ENCODE measurements around the gene MYEOV.

The MYEOV gene

GRCh38 chr11:69319255-69320106, 25.5 kb downstream of the MYEOV start:
- no peak for DNase-seq

GRCh38 chr11:69320326-69320725, 26.4 kb downstream of the MYEOV start:
- peak; percentile 77 for DNase-seq

GRCh38 chr11:69320756-69321741, 27.1 kb downstream of the MYEOV start:
- no peak for DNase-seq

- DNase-seq: peak; percentile 77
These were observed 28.0 kb downstream of the MYEOV start for GRCh38 chr11:69321877-69322361.

- no peak for DNase-seq
These were observed 31.5 kb downstream of the MYEOV start for GRCh38 chr11:69325446-69325845.

- DNase-seq: no peak
These were observed 32.8 kb downstream of the MYEOV start for GRCh38 chr11:69326622-69327219.

GRCh38 chr11:69327741-69328191, 33.8 kb downstream of the MYEOV start:
- no peak for DNase-seq

- no peak for DNase-seq
These were observed 34.3 kb downstream of the MYEOV start for GRCh38 chr11:69328231-69328630.

GRCh38 chr11:69329581-69329980, 35.6 kb downstream of the MYEOV start:
- DNase-seq: no peak

GRCh38 chr11:69330330-69330729, 36.4 kb downstream of the MYEOV start:
- DNase-seq: no peak

- DNase-seq: no peak
These were observed 39.3 kb downstream of the MYEOV start for GRCh38 chr11:69333149-69333710.

GRCh38 chr11:69333879-69334278, 39.9 kb downstream of the MYEOV start:
- no peak for DNase-seq

GRCh38 chr11:69335007-69335780, 41.2 kb downstream of the MYEOV start:
- no peak for DNase-seq

GRCh38 chr11:69335781-69336405, 41.9 kb downstream of the MYEOV start:
- DNase-seq: no peak

- no peak for DNase-seq
These were observed 43.3 kb downstream of the MYEOV start for GRCh38 chr11:69337211-69337721.

GRCh38 chr11:69339041-69339733, 45.2 kb downstream of the MYEOV start:
- no peak for DNase-seq

- no peak for DNase-seq
These were observed 46.1 kb downstream of the MYEOV start for GRCh38 chr11:69339983-69340565.

GRCh38 chr11:69342588-69343330, 48.8 kb downstream of the MYEOV start:
- no peak for DNase-seq
